GM12878 (cell line): ENCODE data around the gene SYNM. TPM values are rescaled to one million over a fixed set of nuclear protein-coding genes. Genes with fewer than 3 reads are reported as not detected.

Source experiments
- CBX5 ChIP-seq: sonication (generic); IDR thresholded peaks from 2 replicates; pipeline ENCODE4 v1.6.1; 2016; ENCODE audit warnings: low read depth, moderate library complexity, mild to moderate bottlenecking, inconsistent platforms
- ESRRA ChIP-seq: IDR thresholded peaks from 2 replicates; pipeline ENCODE4 v1.6.1; 2012; ENCODE audit warnings: mild to moderate bottlenecking, low read length, improper control_type of control experiment
- IKZF2 ChIP-seq, 2 experiments: fragments of 450-650 bp; IDR thresholded peaks; 2 replicates each; pipeline ENCODE4 v1.6.1; 2017; ENCODE audit warnings: mild to moderate bottlenecking in 2 of 2, moderate library complexity in 2 of 2
- MAX ChIP-seq: IDR thresholded peaks from 2 replicates; pipeline ENCODE4 v1.6.1; 2012; ENCODE audit warnings: low read depth, low read length, improper control_type of control experiment
- MEF2A ChIP-seq: IDR thresholded peaks from 2 replicates; pipeline ENCODE4 v1.6.1; 2011; ENCODE audit warnings: low read depth, mild to moderate bottlenecking, low read length, moderate library complexity; ENCODE audit not compliant: insufficient read depth
- PAX5 ChIP-seq: IDR thresholded peaks from 2 replicates; pipeline ENCODE4 v1.6.1; 2011; ENCODE audit warnings: low read depth, low read length, borderline replicate concordance
- PAX8 ChIP-seq: fragments of 450-650 bp; IDR thresholded peaks from 2 replicates; pipeline ENCODE4 v1.6.1; 2017; ENCODE audit warnings: mild to moderate bottlenecking, moderate library complexity
- PML ChIP-seq: IDR thresholded peaks from 2 replicates; pipeline ENCODE4 v1.6.1; 2012; ENCODE audit warnings: low read length, inconsistent platforms
- SREBF2 ChIP-seq: IDR thresholded peaks from 2 replicates; pipeline ENCODE4 v1.6.1; 2012; ENCODE audit warnings: mild to moderate bottlenecking, low read length
- USF1 ChIP-seq: IDR thresholded peaks from 2 replicates; pipeline ENCODE4 v1.6.1; 2011; ENCODE audit warnings: borderline replicate concordance, low read depth, mild to moderate bottlenecking, moderate library complexity, mixed read lengths, low read length; ENCODE audit not compliant: insufficient read depth; ENCODE audit errors: extremely low read length
- USF2 ChIP-seq: IDR thresholded peaks from 2 replicates; pipeline ENCODE4 v1.6.1; 2011; ENCODE audit warnings: low read depth, low read length, improper control_type of control experiment, borderline replicate concordance
- YY1 ChIP-seq: IDR thresholded peaks from 2 replicates; pipeline ENCODE4 v1.6.1; 2011; ENCODE audit warnings: low read depth, mild to moderate bottlenecking, low read length
- ZBED1 ChIP-seq: IDR thresholded peaks from 2 replicates; pipeline ENCODE4 v1.6.1; 2016; ENCODE audit warnings: borderline replicate concordance
- ZBTB33 ChIP-seq: fragments of 450-650 bp; IDR thresholded peaks from 2 replicates; pipeline ENCODE4 v1.6.1; 2017; ENCODE audit warnings: mild to moderate bottlenecking
- ZZZ3 ChIP-seq: IDR thresholded peaks from 2 replicates; pipeline ENCODE4 v1.6.1; 2011; ENCODE audit warnings: low read depth; ENCODE audit not compliant: control insufficient read depth, insufficient read length
- polyA plus RNA-seq, 11 experiments: library from polyadenylated mRNA; depleted of rRNA in 4 of 11; unstranded in 6 of 11; stranded (reverse) in 5 of 11; fragments of >200 nt; fragmentation: Nextera tagmentation in 4 of 11; fragmentation: Illumina TruSeq in 1 of 11; extraction: Ambion mirVana in 4 of 11; extraction: Trizol in 1 of 11; gene quantifications; 1 replicate in 1 of 11; 2 replicates in 10 of 11; pipeline versions ENCODE4 v1.2.1 to v1.2.3, GENCODE V29; 2011 to 2016; ENCODE audit warnings: inconsistent platforms in 2 of 11, missing spikeins in 2 of 11, low read depth in 1 of 11
- total RNA-seq, 4 experiments: library from RNA; depleted of rRNA in 3 of 4; stranded (reverse); fragments of >200 nt in 3 of 4; fragmentation: Illumina TruSeq in 1 of 4; extraction: Trizol in 1 of 4; gene quantifications; 2 replicates each; pipeline versions ENCODE4 v1.2.1 to v1.2.3, GENCODE V29; 2013 to 2021
- TF ChIP-seq, protein P1 (sequence below): fragments of 450-650 bp; IDR thresholded peaks from 2 replicates; pipeline ENCODE4 v1.6.1; 2017; ENCODE audit warnings: mild to moderate bottlenecking, moderate library complexity
- TF ChIP-seq, protein P2 (sequence below): fragments of 450-650 bp; conservative IDR thresholded peaks from 2 replicates; pipeline ENCODE4 v1.6.1; 2017; ENCODE audit warnings: mild to moderate bottlenecking, moderate library complexity
- TF ChIP-seq, protein P3 (sequence below): fragments of 150-350 bp; IDR thresholded peaks from 2 replicates; pipeline ENCODE4 v1.6.1; 2014; ENCODE audit warnings: mild to moderate bottlenecking, low read depth, low read length

SYNM gene
- total and polyA plus RNA-seq, 10 of the 15 experiments (the other 5 are each of a cell fraction or from before 2014, with no cell fraction given) = 0.05 to 1.1 (median 0.89) TPM; not detected in 1

- TF ChIP-seq MEF2A (peak; percentile 18; the same call in 1 of the 2 replicates), USF1 (no peak), ZBTB33 (no peak), MAX (no peak), IKZF2 (IDR thresholded peaks at IDR 0.05) (no peak; a peak in 1 of 4 replicates), USF2 (no peak), YY1 (no peak), PAX8 (no peak), CBX5 (no peak), PML (no peak), ESRRA (no peak), ZBED1 (no peak), PAX5 (0 out of 2 replicates have a peak, but pooled peaks have one; percentile 34), ZZZ3 (no peak), SREBF2 (no peak)
- TF ChIP-seq, protein P1, sequence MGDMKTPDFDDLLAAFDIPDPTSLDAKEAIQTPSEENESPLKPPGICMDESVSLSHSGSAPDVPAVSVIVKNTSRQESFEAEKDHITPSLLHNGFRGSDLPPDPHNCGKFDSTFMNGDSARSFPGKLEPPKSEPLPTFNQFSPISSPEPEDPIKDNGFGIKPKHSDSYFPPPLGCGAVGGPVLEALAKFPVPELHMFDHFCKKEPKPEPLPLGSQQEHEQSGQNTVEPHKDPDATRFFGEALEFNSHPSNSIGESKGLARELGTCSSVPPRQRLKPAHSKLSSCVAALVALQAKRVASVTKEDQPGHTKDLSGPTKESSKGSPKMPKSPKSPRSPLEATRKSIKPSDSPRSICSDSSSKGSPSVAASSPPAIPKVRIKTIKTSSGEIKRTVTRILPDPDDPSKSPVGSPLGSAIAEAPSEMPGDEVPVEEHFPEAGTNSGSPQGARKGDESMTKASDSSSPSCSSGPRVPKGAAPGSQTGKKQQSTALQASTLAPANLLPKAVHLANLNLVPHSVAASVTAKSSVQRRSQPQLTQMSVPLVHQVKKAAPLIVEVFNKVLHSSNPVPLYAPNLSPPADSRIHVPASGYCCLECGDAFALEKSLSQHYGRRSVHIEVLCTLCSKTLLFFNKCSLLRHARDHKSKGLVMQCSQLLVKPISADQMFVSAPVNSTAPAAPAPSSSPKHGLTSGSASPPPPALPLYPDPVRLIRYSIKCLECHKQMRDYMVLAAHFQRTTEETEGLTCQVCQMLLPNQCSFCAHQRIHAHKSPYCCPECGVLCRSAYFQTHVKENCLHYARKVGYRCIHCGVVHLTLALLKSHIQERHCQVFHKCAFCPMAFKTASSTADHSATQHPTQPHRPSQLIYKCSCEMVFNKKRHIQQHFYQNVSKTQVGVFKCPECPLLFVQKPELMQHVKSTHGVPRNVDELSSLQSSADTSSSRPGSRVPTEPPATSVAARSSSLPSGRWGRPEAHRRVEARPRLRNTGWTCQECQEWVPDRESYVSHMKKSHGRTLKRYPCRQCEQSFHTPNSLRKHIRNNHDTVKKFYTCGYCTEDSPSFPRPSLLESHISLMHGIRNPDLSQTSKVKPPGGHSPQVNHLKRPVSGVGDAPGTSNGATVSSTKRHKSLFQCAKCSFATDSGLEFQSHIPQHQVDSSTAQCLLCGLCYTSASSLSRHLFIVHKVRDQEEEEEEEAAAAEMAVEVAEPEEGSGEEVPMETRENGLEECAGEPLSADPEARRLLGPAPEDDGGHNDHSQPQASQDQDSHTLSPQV = 0 out of 2 replicates have a peak, but pooled peaks have one; percentile 10
- TF ChIP-seq, protein P2, sequence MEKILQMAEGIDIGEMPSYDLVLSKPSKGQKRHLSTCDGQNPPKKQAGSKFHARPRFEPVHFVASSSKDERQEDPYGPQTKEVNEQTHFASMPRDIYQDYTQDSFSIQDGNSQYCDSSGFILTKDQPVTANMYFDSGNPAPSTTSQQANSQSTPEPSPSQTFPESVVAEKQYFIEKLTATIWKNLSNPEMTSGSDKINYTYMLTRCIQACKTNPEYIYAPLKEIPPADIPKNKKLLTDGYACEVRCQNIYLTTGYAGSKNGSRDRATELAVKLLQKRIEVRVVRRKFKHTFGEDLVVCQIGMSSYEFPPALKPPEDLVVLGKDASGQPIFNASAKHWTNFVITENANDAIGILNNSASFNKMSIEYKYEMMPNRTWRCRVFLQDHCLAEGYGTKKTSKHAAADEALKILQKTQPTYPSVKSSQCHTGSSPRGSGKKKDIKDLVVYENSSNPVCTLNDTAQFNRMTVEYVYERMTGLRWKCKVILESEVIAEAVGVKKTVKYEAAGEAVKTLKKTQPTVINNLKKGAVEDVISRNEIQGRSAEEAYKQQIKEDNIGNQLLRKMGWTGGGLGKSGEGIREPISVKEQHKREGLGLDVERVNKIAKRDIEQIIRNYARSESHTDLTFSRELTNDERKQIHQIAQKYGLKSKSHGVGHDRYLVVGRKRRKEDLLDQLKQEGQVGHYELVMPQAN = no peak
- TF ChIP-seq, protein P3, sequence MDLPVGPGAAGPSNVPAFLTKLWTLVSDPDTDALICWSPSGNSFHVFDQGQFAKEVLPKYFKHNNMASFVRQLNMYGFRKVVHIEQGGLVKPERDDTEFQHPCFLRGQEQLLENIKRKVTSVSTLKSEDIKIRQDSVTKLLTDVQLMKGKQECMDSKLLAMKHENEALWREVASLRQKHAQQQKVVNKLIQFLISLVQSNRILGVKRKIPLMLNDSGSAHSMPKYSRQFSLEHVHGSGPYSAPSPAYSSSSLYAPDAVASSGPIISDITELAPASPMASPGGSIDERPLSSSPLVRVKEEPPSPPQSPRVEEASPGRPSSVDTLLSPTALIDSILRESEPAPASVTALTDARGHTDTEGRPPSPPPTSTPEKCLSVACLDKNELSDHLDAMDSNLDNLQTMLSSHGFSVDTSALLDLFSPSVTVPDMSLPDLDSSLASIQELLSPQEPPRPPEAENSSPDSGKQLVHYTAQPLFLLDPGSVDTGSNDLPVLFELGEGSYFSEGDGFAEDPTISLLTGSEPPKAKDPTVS = no peak
Observed at GRCh38 chr15:99057697-99058420, 47.0 kb upstream of the SYNM start (continued).
